NCI-H524 treated with DMSO at 0.1 percent for 48 hours (cell line): Measurements from ENCODE around the gene MYO1C.
"Not testable (repeated sequence)": the region's sequence is repeated elsewhere in the genome, so short reads cannot be mapped to it uniquely, and the experiment has no call there.

Experiments used
- DNase-seq: peaks from one replicate; lab custom pipeline; 2025; lab: John Stamatoyannopoulos, UW

The MYO1C gene

DNA sequence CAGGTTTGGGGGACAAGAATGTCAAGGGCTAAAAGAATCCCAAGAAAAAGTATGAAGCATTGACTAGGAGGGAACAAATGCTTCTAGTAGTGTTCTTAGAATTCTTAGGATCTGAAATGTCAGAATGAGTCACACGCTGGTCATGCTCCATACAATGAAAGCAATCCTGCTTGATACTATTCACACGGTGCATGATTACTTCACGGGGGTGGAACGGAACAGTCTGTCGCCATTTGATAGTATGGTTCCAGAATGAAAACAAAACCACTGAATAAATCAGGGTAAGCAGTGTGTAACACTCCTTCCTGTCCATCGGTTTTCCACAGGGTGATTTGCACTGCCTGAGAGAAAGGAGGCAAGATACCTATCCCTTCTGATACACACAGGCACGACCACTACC is 69.6 kb downstream of the MYO1C start:
- no peak for DNase-seq

DNA sequence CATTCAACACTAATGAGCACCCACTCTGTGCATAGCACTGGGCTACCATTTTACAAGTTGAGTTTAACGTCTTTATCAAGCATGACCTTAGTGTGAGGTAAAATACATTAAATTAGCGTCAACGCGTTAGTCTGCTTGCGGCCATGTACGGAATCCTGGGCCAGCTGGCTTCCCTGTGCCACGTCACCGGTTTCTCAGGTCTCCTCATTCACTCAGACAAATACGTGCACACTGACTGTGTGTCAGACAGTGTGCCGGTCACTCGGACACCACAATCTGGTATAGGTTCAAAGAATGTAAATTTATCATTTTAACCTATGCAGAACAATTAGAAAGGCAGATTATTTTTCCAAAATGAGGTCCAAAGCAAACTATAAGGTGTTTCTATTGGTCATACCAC is 71.0 kb downstream of the MYO1C start:
- DNase-seq: no peak

DNA sequence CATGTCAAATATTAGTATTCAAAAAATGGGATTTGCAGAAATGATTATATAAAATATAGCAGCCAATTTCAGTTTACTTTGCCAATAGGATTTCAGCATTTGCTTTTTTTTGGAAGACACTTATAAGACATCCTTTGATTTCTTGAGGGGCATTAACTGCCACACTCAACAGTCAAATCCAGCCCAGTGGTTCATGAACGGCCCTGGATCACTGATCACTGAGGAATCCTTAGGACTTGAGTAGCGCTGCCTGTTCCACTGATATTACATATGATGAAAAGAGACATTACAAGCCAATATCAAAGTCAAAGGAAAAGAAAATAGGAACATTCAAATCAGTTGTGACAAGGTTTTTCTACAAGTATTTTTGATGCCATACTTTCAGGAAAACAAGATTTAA is 71.5 kb downstream of the MYO1C start:
- DNase-seq: no peak

- DNase-seq: no peak
These were observed 72.3 kb downstream of the MYO1C start for GRCh38 chr17:1420163-1420562.

DNA sequence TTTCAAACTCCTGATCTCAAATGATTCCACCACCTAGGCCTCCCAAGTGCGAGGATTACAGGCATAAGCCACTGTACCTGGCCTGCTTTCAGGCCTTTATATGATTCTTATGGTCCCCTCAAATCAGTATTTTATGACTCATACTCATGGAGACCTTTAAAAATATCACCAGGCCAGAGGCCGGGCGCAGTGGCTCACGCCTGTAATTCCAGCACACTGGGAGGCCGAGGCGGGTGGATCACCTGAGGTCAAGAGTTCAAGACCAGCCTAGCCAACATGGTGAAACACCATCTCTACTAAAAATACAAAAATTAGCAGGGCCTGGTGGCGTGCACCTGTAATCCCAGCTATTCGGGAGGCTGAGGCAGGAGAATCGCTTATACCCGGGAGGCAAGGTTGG is 74.0 kb downstream of the MYO1C start:
- not testable (repeated sequence) for DNase-seq

GRCh38 chr17:1416414-1416813 is 76.1 kb downstream of the MYO1C start:
- DNase-seq: no peak

GRCh38 chr17:1414634-1415033 is 77.9 kb downstream of the MYO1C start:
- DNase-seq: no peak
